Trophoblast cell (in vitro differentiated cells and primary cell): ENCODE measurements around the gene ADARB2.

Experiments used
- DNase-seq, 2 donors: peaks; one replicate each; pipeline ENCODE4 v3.0.0-alpha.2; 2016
- H2AFZ ChIP-seq: 2 replicates; pipeline ENCODE4 v1.6.1; 2013; ENCODE audit warnings: low read length, moderate library complexity, mild to moderate bottlenecking; ENCODE audit not compliant: insufficient read depth, poor library complexity
- H2AK5ac ChIP-seq: 2 replicates; pipeline ENCODE4 v1.6.1; 2013; ENCODE audit warnings: mild to moderate bottlenecking, low read length
- H2BK120ac ChIP-seq: 2 replicates; pipeline ENCODE4 v1.6.1; 2013; ENCODE audit warnings: low read length, mild to moderate bottlenecking, moderate library complexity; ENCODE audit not compliant: insufficient read depth, poor library complexity
- H2BK12ac ChIP-seq: 2 replicates; pipeline ENCODE4 v1.6.1; 2013; ENCODE audit warnings: mild to moderate bottlenecking, low read length, moderate library complexity
- H2BK5ac ChIP-seq: 2 replicates; pipeline ENCODE4 v1.6.1; 2013; ENCODE audit warnings: low read length, low read depth, moderate library complexity, mild to moderate bottlenecking; ENCODE audit not compliant: poor library complexity
- H3K14ac ChIP-seq: 2 replicates; pipeline ENCODE4 v1.6.1; 2013; ENCODE audit warnings: mild to moderate bottlenecking, low read length
- H3K18ac ChIP-seq: 2 replicates; pipeline ENCODE4 v1.6.1; 2013; ENCODE audit warnings: mild to moderate bottlenecking, low read length
- H3K23ac ChIP-seq: 2 replicates; pipeline ENCODE4 v1.6.1; 2013; ENCODE audit warnings: low read length
- H3K27ac ChIP-seq: 2 replicates; pipeline ENCODE4 v1.5.1; 2013; ENCODE audit warnings: low read depth, mild to moderate bottlenecking, inconsistent platforms, low read length, moderate library complexity
- H3K27me3 ChIP-seq: 2 replicates; pipeline ENCODE4 v1.6.1; 2013; ENCODE audit warnings: inconsistent platforms, mild to moderate bottlenecking, low read length, moderate library complexity; ENCODE audit not compliant: insufficient read depth
- H3K36me3 ChIP-seq, 2 experiments: 1 replicate in 1 of 2; 2 replicates in 1 of 2; pipeline ENCODE4 v1.6.1; 2013; ENCODE audit warnings: low read length in 2 of 2, mild to moderate bottlenecking in 2 of 2, moderate library complexity in 1 of 2; ENCODE audit not compliant: insufficient read depth in 2 of 2, control insufficient read depth in 1 of 2
- H3K4ac ChIP-seq: 2 replicates; pipeline ENCODE4 v1.6.1; 2013; ENCODE audit warnings: low read depth, mild to moderate bottlenecking, low read length, moderate library complexity
- H3K4me1 ChIP-seq, 2 experiments: 1 replicate in 1 of 2; 2 replicates in 1 of 2; pipeline ENCODE4 v1.6.1; 2013; ENCODE audit warnings: low read length in 2 of 2, mild to moderate bottlenecking in 2 of 2, moderate library complexity in 1 of 2; ENCODE audit not compliant: insufficient read depth in 2 of 2, control insufficient read depth in 1 of 2
- H3K4me2 ChIP-seq: 2 replicates; pipeline ENCODE4 v1.6.1; 2013; ENCODE audit warnings: inconsistent platforms, mild to moderate bottlenecking, low read length, moderate library complexity
- H3K4me3 ChIP-seq: 2 replicates; pipeline ENCODE4 v1.5.1; 2013; ENCODE audit warnings: mild to moderate bottlenecking, low read depth, low read length, inconsistent platforms
- H3K79me1 ChIP-seq: one replicate; pipeline ENCODE4 v1.6.1; 2013; ENCODE audit warnings: low read length
- H3K79me2 ChIP-seq: 2 replicates; pipeline ENCODE4 v1.6.1; 2013; ENCODE audit warnings: low read length, mild to moderate bottlenecking; ENCODE audit not compliant: control insufficient read depth, insufficient read depth, poor library complexity
- H3K9ac ChIP-seq: 2 replicates; pipeline ENCODE4 v1.6.1; 2013; ENCODE audit warnings: mild to moderate bottlenecking, low read length
- H3K9me3 ChIP-seq: 2 replicates; pipeline ENCODE4 v1.6.1; 2013; ENCODE audit warnings: low read depth, mild to moderate bottlenecking, control low read depth, inconsistent platforms, low read length; ENCODE audit not compliant: insufficient read depth
- H4K12ac ChIP-seq: 2 replicates; pipeline ENCODE4 v1.6.1; 2013; ENCODE audit warnings: low read depth, mild to moderate bottlenecking, low read length, moderate library complexity
- H4K8ac ChIP-seq: 2 replicates; pipeline ENCODE4 v1.6.1; 2013; ENCODE audit warnings: low read depth, mild to moderate bottlenecking, low read length, moderate library complexity
- H4K91ac ChIP-seq: one replicate; pipeline ENCODE4 v1.6.1; 2013; ENCODE audit warnings: low read depth, mild to moderate bottlenecking, low read length, moderate library complexity
- WGBS: extraction: QIAGEN DNeasy Blood & Tissue Kit; methylation state at CpG from one replicate; pipeline ENCODE4 v1.1.7; 2013; ENCODE audit warnings: missing lambda C conversion rate; ENCODE audit not compliant: insufficient read length, insufficient coverage; ENCODE audit errors: extremely low coverage; 5-methylcytosine and 5-hydroxymethylcytosine counted together

Gene ADARB2

GRCh38 chr10:1736972-1737221 lies 428 bp downstream of the ADARB2 start:
- WGBS: no CpG with 5 or more reads among the region's 17 CpGs
- H3K23ac ChIP-seq: no peak overlapping the region
- no peak overlapping the region for H3K4me3 ChIP-seq
- no peak overlapping the region for H3K4ac ChIP-seq
- no peaks in the 10 kb centered on the region for H3K79me1 ChIP-seq
- H3K36me3 ChIP-seq: no peaks in the 10 kb centered on the region
- H3K18ac ChIP-seq: no peak overlapping the region
- no peak overlapping the region for H2BK120ac ChIP-seq
- H3K27ac ChIP-seq: no peak overlapping the region
- no peak overlapping the region for H3K9ac ChIP-seq
- H2BK12ac ChIP-seq: no peak overlapping the region
- H3K4me2 ChIP-seq: peak overlapping the region; percentile 55
- no peak overlapping the region for H4K8ac ChIP-seq
- no peaks in the 10 kb centered on the region for H3K79me2 ChIP-seq
- H4K12ac ChIP-seq: no peak overlapping the region
- H3K27me3 ChIP-seq: peaks cover 21% of the 10 kb centered on the region
- no peak overlapping the region for H4K91ac ChIP-seq
- DNase-seq: no peak
- H2AFZ ChIP-seq: peak overlapping the region; percentile 52
- no peak overlapping the region for H2BK5ac ChIP-seq
- H2AK5ac ChIP-seq: no peak overlapping the region
- peaks cover 8% of the 10 kb centered on the region in 2 experiments for H3K4me1 ChIP-seq
- H3K14ac ChIP-seq: no peak overlapping the region
- H3K9me3 ChIP-seq: no peaks in the 10 kb centered on the region

DNA sequence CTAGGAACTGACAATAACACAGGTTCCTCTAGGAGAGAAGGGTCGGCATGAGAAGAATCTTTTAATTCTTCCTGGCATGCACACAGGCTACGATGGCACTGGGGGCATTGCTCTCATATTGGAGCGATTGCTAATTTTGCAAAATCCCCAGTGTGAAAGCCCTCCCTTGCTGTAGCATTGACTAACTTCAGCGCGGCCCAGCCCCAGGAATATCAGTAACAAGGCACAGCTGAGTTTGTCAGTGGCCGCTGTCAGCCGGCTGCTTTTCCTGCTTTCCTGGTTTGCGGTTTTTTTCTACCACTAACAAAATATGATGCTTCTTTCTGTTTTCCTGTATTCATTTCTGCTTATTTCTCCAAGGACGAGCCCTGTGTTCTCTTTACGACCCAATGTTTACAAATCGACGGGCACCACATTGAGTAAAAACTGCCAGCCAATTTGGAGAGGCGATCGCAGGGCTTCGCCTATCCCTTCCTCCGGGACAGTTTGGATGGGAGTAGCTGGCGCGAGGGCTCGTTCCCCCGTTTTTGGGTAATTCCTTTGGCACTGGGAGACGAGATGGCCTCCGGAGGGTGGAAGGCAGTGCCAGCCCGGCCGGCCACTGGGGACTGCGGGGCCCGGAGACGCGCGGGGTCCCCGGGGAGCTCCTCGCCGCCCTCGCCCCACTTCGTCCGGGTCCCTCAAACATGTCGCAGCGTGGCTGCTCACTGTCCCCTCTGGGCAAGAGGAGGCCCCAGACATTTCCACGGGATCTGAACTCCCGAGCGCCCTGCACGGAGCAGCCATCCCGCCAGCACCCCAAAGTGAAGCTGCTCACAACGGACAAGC lies 967 bp downstream of the ADARB2 start:
- Histone ChIP-seq H3K79me2 (no peaks in the 10 kb centered on the region), H2BK120ac (no peak overlapping the region), H3K4me3 (no peak overlapping the region), H2BK5ac (no peak overlapping the region), H3K18ac (no peak overlapping the region), H3K36me3 (no peaks in the 10 kb centered on the region), H3K27ac (no peak overlapping the region), H3K4me1 (peaks cover 8% of the 10 kb centered on the region in 2 experiments), H4K91ac (no peak overlapping the region), H2AFZ (no peak overlapping the region), H3K4ac (no peak overlapping the region), H3K27me3 (peaks cover 21% of the 10 kb centered on the region), H3K14ac (no peak overlapping the region), H2AK5ac (no peak overlapping the region), H3K4me2 (peak overlapping the region; percentile 55), H4K8ac (no peak overlapping the region), H4K12ac (no peak overlapping the region), H3K9ac (no peak overlapping the region), H3K23ac (no peak overlapping the region), H2BK12ac (no peak overlapping the region), H3K9me3 (no peaks in the 10 kb centered on the region), H3K79me1 (no peaks in the 10 kb centered on the region)
- no peak for DNase-seq
- no CpG with 5 or more reads among the region's 43 CpGs for WGBS

DNA sequence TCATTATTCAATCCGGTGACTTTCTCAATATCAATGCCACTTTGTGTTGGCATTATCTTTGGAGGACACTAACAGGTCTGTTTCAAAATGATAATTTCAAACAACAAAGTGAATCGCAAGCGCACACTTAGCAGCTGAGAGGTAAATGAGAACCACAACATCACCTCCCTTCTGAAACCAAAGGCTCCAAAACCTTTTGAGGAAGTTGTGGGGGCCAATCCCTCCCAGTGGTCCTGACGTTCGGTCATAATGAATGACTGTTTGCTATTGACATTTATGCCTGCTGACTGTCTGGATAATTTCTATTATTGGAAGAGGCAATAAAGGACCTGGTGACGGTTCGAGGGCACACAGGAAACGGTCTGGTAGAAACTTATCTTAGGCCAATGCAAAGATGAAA lies 1.8 kb downstream of the ADARB2 start:
- H3K4me1 ChIP-seq: peaks cover 8% of the 10 kb centered on the region in 2 experiments
- no peak overlapping the region for H3K14ac ChIP-seq
- H2BK120ac ChIP-seq: no peak overlapping the region
- no peak overlapping the region for H2BK12ac ChIP-seq
- H3K36me3 ChIP-seq: no peaks in the 10 kb centered on the region
- no peaks in the 10 kb centered on the region for H3K9me3 ChIP-seq
- no peak overlapping the region for H2AK5ac ChIP-seq
- no peak overlapping the region for H4K12ac ChIP-seq
- H3K4ac ChIP-seq: no peak overlapping the region
- peaks cover 21% of the 10 kb centered on the region for H3K27me3 ChIP-seq
- WGBS: no CpG with 5 or more reads among the region's 8 CpGs
- no peak for DNase-seq
- no peak overlapping the region for H4K8ac ChIP-seq
- no peak overlapping the region for H2BK5ac ChIP-seq
- H3K79me2 ChIP-seq: no peaks in the 10 kb centered on the region
- no peak overlapping the region for H3K18ac ChIP-seq
- H3K4me2 ChIP-seq: no peak overlapping the region
- H3K9ac ChIP-seq: no peak overlapping the region
- H3K27ac ChIP-seq: no peak overlapping the region
- H3K4me3 ChIP-seq: no peak overlapping the region
- H2AFZ ChIP-seq: no peak overlapping the region
- H3K79me1 ChIP-seq: no peaks in the 10 kb centered on the region
- H3K23ac ChIP-seq: no peak overlapping the region
- H4K91ac ChIP-seq: no peak overlapping the region

DNA sequence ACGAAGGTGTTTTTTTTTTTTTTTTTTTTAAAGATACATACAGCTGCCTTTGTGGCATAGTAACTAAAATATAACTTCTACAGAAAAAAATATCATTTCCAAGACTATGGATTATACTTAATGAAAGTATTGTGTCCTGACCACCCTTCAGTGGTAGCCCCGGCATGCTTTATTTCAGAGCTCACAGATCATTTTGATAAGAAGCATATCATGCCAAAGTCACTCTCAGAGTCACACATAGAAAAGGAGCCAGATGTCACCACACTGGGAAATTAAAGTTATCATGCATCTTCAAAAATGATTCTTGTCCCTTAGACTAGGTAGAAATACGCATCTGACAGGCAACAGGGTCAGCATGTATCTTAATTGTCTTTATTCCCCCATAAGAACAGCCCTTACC lies 3.0 kb downstream of the ADARB2 start:
- no peak overlapping the region for H3K4ac ChIP-seq
- H3K9me3 ChIP-seq: no peaks in the 10 kb centered on the region
- no peak overlapping the region for H2BK12ac ChIP-seq
- no peaks in the 10 kb centered on the region for H3K79me2 ChIP-seq
- no peak for DNase-seq
- H3K14ac ChIP-seq: no peak overlapping the region
- H3K4me2 ChIP-seq: no peak overlapping the region
- H3K79me1 ChIP-seq: no peaks in the 10 kb centered on the region
- H3K27ac ChIP-seq: no peak overlapping the region
- no peak overlapping the region for H3K18ac ChIP-seq
- no peak overlapping the region for H2AFZ ChIP-seq
- no peak overlapping the region for H4K12ac ChIP-seq
- H3K4me3 ChIP-seq: no peak overlapping the region
- WGBS: no CpG with 5 or more reads among the region's 3 CpGs
- no peak overlapping the region for H3K23ac ChIP-seq
- H4K91ac ChIP-seq: no peak overlapping the region
- no peak overlapping the region for H4K8ac ChIP-seq
- H2BK120ac ChIP-seq: no peak overlapping the region
- peaks cover 21% of the 10 kb centered on the region for H3K27me3 ChIP-seq
- peaks cover 8% of the 10 kb centered on the region in 2 experiments for H3K4me1 ChIP-seq
- H2BK5ac ChIP-seq: no peak overlapping the region
- H3K36me3 ChIP-seq: no peaks in the 10 kb centered on the region
- H2AK5ac ChIP-seq: no peak overlapping the region
- H3K9ac ChIP-seq: no peak overlapping the region
